Cardiac fibroblast (primary cell): ENCODE measurements around the gene CDH8.
A peak's percentile ranks its signal among the peaks of the same experiment; 100 is the strongest.

ENCODE experiments used
- DNase-seq, 2 donors: peaks; one replicate each; pipeline versions ENCODE4 v3.0.0 to v3.0.0-alpha.2; 2010; ENCODE audit warnings: low read depth in 2 of 2
- H3K4me3 ChIP-seq, 2 donors: replicated peaks in 1 of 2; 1 replicate in 1 of 2; 2 replicates in 1 of 2; pipeline ENCODE4 v1.5.1; 2011; ENCODE audit warnings: low read depth in 2 of 2, low read length in 2 of 2, mild to moderate bottlenecking in 2 of 2, moderate library complexity in 1 of 2
- CTCF ChIP-seq: IDR thresholded peaks from one replicate; pipeline ENCODE4 v1.5.1; 2011; ENCODE audit warnings: low read depth, mild to moderate bottlenecking, low read length, inconsistent platforms

CDH8 gene

GRCh38 chr16:61862221-61863155 lies 173.8 kb downstream of the CDH8 start:
- H3K4me3 ChIP-seq = no peak overlapping the region
- no peak for TF ChIP-seq CTCF
- DNase-seq = no peak

GRCh38 chr16:61858988-61859387 lies 177.2 kb downstream of the CDH8 start:
- DNase-seq = peak in 1 of 2 donors; percentile 66
- TF ChIP-seq CTCF = no peak
- no peak overlapping the region for H3K4me3 ChIP-seq

GRCh38 chr16:61842666-61843065 lies 193.6 kb downstream of the CDH8 start:
- DNase-seq = no peak
- no peak for TF ChIP-seq CTCF

GRCh38 chr16:61836804-61837393 lies 199.3 kb downstream of the CDH8 start:
- H3K4me3 ChIP-seq = no peak overlapping the region
- DNase-seq = peak in 1 of 2 donors; percentile 2
- no peak for TF ChIP-seq CTCF

More at GRCh38 chr16:61842666-61843065, 193.6 kb downstream of the CDH8 start:
- no peak overlapping the region for H3K4me3 ChIP-seq

GRCh38 chr16:61834082-61834481 lies 202.2 kb downstream of the CDH8 start:
- no peak overlapping the region for H3K4me3 ChIP-seq
- TF ChIP-seq CTCF = no peak
- peak in 1 of 2 donors; percentile 4 for DNase-seq

GRCh38 chr16:61831351-61831917 lies 204.8 kb downstream of the CDH8 start:
- no peak overlapping the region for H3K4me3 ChIP-seq
- peak in 1 of 2 donors; percentile 15 for DNase-seq
- no peak for TF ChIP-seq CTCF
